Body of pancreas (tissue), 4 donors: ENCODE results near the gene CFAP45. TPM values are rescaled to one million over a fixed set of nuclear protein-coding genes. Genes with fewer than 3 reads are reported as not detected.

Source experiments
- ATAC-seq: fragments of 150-250 bp; one replicate; pipeline ENCODE4 v1.9.1; 2016
- DNase-seq, 4 donors: peaks; one replicate each; pipeline ENCODE4 v3.0.0-alpha.2; 2019
- H3K27ac ChIP-seq, 4 donors: fragments of 200-600 bp; sonication (generic); 1 replicate in 3 of 4; 2 replicates in 1 of 4; pipeline versions ENCODE4 v1.5.1 to v1.6.1; 2016 to 2019; ENCODE audit warnings: mild to moderate bottlenecking in 1 of 4, mixed read lengths in 1 of 4, moderate library complexity in 1 of 4
- H3K27me3 ChIP-seq, 2 donors: fragments of 200-600 bp; sonication (generic); one replicate each; pipeline ENCODE4 v1.6.0; 2016; ENCODE audit warnings: mild to moderate bottlenecking in 1 of 2
- H3K36me3 ChIP-seq, 2 donors: fragments of 200-600 bp; sonication (generic); replicated peaks in 1 of 2; 2 replicates each; pipeline ENCODE4 v1.5.1; 2016; ENCODE audit warnings: low read depth in 2 of 2; ENCODE audit not compliant: insufficient read depth in 1 of 2
- H3K4me1 ChIP-seq: fragments of 200-600 bp; sonication (generic); one replicate; pipeline ENCODE4 v1.6.0; 2016
- H3K4me3 ChIP-seq, 2 donors: fragments of 200-600 bp; sonication (generic); 1 replicate in 1 of 2; 2 replicates in 1 of 2; pipeline ENCODE4 v1.5.1; 2016 to 2019
- H3K9me3 ChIP-seq, 3 donors: fragments of 200-600 bp; sonication (generic); 1 replicate in 2 of 3; 2 replicates in 1 of 3; pipeline ENCODE4 v1.5.1; 2016
- POLR2A ChIP-seq, 3 donors: fragments of 450-650 bp; IDR thresholded peaks; one replicate each; pipeline ENCODE4 v1.6.1; 2016; ENCODE audit warnings: antibody characterized with exemption in 3 of 3, mild to moderate bottlenecking in 2 of 3
- whole genome bisulfite sequencing, 2 donors: methylation state at CpG; one replicate each; pipeline ENCODE4 v1.1.5; 2017; 5-methylcytosine and 5-hydroxymethylcytosine counted together
- intact Hi-C: fragments of 100-400 bp; cut with DNase I; formaldehyde crosslinking; loops from one replicate; pipeline ENCODE4 v1.15.1; 2023
- total RNA-seq, 2 donors: library from RNA; depleted of rRNA; stranded (reverse); fragments of >200 nt; gene quantifications; one replicate each; pipeline ENCODE4 v1.1.0, GENCODE V29; 2016
- TF ChIP-seq, protein P1 (sequence below), 7 experiments: fragments of 450-650 bp in 4 of 7; fragments of 200-600 bp in 3 of 7; sonication (generic) in 3 of 7; IDR thresholded peaks; one replicate each; pipeline ENCODE4 v1.5.1; 2016 to 2019; ENCODE audit warnings: antibody characterized with exemption in 7 of 7

CFAP45 gene
- total RNA-seq, 2 donors from 2014 or later, result not detected

DNA sequence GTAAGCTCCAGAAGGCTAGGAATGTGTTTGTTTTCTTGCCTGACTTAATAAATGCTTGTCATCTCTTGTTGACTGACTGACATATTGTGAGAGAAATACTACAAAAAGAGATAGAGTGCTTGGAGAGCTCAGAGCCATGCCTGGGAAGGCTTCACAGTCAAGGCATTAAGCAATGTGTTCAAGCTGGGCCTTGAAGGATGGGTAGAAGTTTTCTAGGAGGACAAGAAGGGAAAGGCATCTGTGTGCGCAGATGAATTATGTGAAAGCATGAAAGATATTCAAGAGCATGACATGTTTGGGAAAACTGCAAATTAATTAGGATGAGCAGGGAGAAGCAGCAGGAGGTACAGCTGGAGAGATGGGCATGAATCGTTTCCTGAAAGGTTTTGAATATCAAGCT lies 67.7 kb downstream of the CFAP45 start:
- Histone ChIP-seq H3K4me1 (no peaks in the 10 kb centered on the region), H3K4me3 (no peak overlapping the region), H3K27ac (no peak overlapping the region), H3K27me3 (no peaks in the 10 kb centered on the region), H3K9me3 (no peaks in the 10 kb centered on the region), H3K36me3 (no peaks in the 10 kb centered on the region)
- DNase-seq (no peak), ATAC-seq (no peak)
- 92 to 94% methylated on average over 2 of the region's 2 CpGs for WGBS, 2 donors
- intact Hi-C loops, result no loop called here
- TF ChIP-seq POLR2A (IDR thresholded peaks at IDR 0.05), result no peak
- TF ChIP-seq, protein P1, sequence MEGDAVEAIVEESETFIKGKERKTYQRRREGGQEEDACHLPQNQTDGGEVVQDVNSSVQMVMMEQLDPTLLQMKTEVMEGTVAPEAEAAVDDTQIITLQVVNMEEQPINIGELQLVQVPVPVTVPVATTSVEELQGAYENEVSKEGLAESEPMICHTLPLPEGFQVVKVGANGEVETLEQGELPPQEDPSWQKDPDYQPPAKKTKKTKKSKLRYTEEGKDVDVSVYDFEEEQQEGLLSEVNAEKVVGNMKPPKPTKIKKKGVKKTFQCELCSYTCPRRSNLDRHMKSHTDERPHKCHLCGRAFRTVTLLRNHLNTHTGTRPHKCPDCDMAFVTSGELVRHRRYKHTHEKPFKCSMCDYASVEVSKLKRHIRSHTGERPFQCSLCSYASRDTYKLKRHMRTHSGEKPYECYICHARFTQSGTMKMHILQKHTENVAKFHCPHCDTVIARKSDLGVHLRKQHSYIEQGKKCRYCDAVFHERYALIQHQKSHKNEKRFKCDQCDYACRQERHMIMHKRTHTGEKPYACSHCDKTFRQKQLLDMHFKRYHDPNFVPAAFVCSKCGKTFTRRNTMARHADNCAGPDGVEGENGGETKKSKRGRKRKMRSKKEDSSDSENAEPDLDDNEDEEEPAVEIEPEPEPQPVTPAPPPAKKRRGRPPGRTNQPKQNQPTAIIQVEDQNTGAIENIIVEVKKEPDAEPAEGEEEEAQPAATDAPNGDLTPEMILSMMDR (IDR thresholded peaks at IDR 0.05), result no peak

DNA sequence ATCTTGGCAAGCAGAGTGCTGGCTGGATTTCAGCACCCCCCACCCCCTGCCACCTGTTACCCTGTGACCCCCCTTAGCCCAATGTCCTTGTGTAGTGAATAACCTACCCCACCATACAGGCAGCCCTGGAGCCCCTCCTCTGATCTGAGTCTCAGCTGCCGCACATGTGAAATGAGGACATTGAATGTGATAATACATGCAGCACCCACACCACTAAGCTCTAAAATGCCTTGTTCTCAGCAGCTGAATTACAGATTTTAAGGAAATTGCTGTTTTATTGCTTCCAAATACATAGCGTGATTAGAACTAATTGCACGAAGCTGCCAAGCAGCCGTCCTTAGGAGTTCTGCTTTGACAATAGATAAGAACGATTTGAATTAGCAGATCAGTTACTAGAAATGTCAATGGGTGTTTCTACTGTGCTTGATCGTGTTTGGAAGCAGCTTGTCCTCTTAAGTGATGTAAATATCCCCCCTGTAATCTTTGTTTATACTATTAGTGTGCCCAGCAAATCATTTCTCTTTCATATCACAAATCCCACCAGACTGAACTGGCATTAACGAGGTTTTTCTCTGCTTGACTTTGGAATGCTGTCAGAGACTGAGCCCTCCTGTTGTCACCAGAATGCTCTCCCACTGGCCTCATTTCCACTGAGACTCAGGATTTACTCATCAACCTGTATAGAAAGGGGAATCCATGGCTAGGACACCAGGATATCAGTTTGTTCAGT lies 68.4 kb downstream of the CFAP45 start:
- Histone ChIP-seq H3K36me3 (no peaks in the 10 kb centered on the region), H3K4me3 (no peak overlapping the region), H3K27ac (no peak overlapping the region), H3K4me1 (no peaks in the 10 kb centered on the region), H3K27me3 (no peaks in the 10 kb centered on the region), H3K9me3 (no peaks in the 10 kb centered on the region)
- TF ChIP-seq, protein P1 (IDR thresholded peaks at IDR 0.05), result no peak
- TF ChIP-seq POLR2A (IDR thresholded peaks at IDR 0.05), result no peak
- no peak for DNase-seq
- 15 to 26% methylated on average over 7 of the region's 7 CpGs for WGBS, 2 donors
- intact Hi-C loops, result no loop called here
- ATAC-seq, result no peak

DNA sequence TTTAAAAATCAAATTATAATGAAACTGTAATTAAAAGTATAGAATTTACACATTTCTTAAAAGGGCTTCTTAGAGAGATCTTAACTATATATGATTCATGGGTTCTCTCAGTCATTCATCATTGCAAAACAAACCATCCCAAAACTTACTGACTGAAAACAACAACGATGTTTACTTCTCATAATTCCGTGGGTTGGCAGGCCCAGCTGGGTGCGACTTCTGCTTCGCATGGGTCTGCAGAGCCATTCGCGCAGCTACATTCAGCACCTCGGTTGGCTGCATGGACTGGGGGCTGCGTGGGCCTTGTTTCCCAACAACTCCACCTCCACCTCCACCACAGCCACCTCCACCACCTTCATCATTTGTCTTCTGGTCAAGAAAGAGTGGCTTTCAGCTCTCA lies 69.2 kb downstream of the CFAP45 start:
- no peaks in the 10 kb centered on the region for H3K4me1 ChIP-seq
- intact Hi-C loops, result no loop called here
- DNase-seq (no peak), ATAC-seq (no peak)
- WGBS, 2 donors, result 81 to 84% methylated on average over 8 of the region's 8 CpGs
- H3K27ac ChIP-seq, result no peak overlapping the region
- H3K4me3 ChIP-seq, result no peak overlapping the region
- H3K27me3 ChIP-seq, result no peaks in the 10 kb centered on the region
- no peak for TF ChIP-seq POLR2A (IDR thresholded peaks at IDR 0.05)
- TF ChIP-seq, protein P1 (IDR thresholded peaks at IDR 0.05), result no peak
- no peaks in the 10 kb centered on the region for H3K36me3 ChIP-seq
- H3K9me3 ChIP-seq, result no peaks in the 10 kb centered on the region

DNA sequence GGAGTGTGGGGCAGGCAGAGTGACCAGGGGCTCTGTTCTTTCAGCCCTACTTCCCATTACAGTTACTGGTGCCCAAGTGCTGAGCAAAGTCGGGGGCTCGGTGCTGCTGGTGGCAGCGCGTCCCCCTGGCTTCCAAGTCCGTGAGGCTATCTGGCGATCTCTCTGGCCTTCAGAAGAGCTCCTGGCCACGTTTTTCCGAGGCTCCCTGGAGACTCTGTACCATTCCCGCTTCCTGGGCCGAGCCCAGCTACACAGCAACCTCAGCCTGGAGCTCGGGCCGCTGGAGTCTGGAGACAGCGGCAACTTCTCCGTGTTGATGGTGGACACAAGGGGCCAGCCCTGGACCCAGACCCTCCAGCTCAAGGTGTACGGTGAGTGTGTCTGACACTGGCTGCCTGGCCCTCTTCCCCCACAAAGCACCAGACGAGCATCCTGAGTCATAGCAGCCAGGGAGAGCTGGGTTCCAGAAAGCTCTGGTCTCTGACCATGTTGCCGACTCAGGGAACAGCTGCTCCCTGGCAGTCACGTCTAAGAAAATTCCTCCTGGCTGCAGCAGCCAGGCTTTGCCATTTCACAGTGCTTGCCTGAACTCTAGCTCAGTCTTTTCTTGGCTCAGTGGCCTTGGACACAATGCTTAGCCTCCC lies 70.0 kb downstream of the CFAP45 start:
- Histone ChIP-seq H3K27me3 (no peaks in the 10 kb centered on the region), H3K4me3 (no peak overlapping the region), H3K36me3 (no peaks in the 10 kb centered on the region), H3K9me3 (no peaks in the 10 kb centered on the region), H3K27ac (no peak overlapping the region), H3K4me1 (no peaks in the 10 kb centered on the region)
- DNase-seq (peak in 1 of 4 donors; percentile 37), ATAC-seq (no peak)
- WGBS, 2 donors, result 78 to 89% methylated on average over 11 to 18 of the region's 18 CpGs
- TF ChIP-seq, protein P1 (IDR thresholded peaks at IDR 0.05), result no peak
- no peak for TF ChIP-seq POLR2A (IDR thresholded peaks at IDR 0.05)
- intact Hi-C loops, result no loop called here

DNA sequence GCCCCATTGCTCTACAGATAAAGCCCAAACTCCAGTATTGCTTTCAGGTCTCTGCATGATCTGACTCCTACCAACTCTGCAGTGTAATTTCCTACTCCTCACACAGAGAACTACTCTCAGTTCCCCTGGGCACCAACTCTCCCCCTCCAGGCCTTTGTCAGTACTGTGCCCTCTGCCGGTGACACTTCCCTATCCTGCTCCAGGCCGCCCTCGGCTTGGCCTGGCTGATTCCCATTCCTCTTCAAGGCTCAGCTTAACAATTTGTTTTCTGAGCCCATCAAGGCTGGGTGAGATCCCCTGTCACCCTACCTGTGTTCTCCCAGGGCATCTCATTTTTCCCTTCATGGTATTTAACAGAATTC lies 70.7 kb downstream of the CFAP45 start:
- Histone ChIP-seq H3K36me3 (no peaks in the 10 kb centered on the region), H3K4me1 (no peaks in the 10 kb centered on the region), H3K4me3 (no peak overlapping the region), H3K27me3 (no peaks in the 10 kb centered on the region), H3K27ac (no peak overlapping the region), H3K9me3 (no peaks in the 10 kb centered on the region)
- DNase-seq (peak; percentile 42 to 60 (median 54)), ATAC-seq (peak; percentile 71)
- TF ChIP-seq, protein P1 (IDR thresholded peaks at IDR 0.05), result peak; percentile 24 to 57 (median 44)
- TF ChIP-seq POLR2A (IDR thresholded peaks at IDR 0.05), result no peak
- WGBS, 2 donors, result 36 to 54% methylated on average over 3 of the region's 3 CpGs
- intact Hi-C loops, result no loop called here
